Amygdala (tissue), 56 donors: ENCODE data around the gene NKD2.

Source experiments
- DNase-seq, 56 donors: peaks; one replicate each; lab custom pipeline; 2025; lab: John Stamatoyannopoulos, UW

Gene NKD2

DNA sequence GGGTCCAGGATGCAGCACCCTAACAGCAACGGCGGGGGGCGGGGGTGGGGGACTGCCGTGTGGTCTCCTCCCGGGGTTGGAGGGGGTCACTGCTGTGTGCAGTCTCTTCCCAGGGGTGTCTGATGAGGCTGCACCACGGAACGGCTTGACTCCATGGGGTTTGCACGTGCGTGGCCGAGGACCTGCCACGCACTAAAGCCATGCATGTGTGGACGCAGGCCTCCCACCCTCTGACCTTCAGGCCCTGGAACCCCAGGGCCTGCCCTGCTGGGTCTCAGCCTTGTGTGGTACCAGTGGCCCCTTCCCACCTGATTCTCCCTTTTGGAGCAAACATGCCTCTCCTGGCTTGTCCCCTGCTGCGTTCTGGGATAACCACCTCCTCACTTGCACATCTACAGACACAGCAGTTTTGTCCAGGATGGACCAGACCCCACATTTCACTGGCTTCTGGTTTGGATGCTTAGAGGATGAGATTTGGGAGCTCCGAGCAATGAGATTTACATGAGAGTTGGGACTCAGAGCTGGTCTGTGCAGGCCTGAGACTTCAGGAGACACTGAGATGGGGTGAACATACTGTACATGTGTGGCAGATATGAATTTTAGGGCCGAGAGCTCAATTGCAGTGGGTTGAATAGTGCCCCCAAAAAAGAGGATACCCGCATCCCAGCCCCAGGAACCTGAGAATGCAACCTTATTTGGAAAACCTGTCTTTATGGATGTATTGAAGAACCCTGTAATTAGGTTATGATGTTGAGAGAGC, 57.5 kb downstream of the NKD2 start:
- no peak for DNase-seq

DNA sequence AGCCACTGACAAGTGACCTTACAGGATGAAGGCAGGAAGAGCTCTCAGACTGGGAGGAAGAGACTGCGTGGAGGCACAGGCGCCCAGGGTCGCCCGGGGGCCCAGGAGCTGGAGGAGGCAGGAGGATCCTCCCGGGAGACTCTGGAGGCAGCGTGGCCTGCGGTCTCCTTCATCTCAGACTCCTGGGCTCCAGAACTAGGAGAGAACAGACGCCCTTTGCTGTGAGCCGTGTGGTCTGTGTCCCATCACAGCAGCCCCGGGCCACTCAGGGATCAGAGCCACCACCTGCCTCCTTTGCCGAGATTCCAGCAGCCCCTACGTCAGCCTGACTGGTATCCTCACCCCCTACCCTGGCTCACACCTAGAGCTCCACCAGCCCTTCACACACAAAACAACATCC, 58.1 kb downstream of the NKD2 start:
- no peak for DNase-seq

DNA sequence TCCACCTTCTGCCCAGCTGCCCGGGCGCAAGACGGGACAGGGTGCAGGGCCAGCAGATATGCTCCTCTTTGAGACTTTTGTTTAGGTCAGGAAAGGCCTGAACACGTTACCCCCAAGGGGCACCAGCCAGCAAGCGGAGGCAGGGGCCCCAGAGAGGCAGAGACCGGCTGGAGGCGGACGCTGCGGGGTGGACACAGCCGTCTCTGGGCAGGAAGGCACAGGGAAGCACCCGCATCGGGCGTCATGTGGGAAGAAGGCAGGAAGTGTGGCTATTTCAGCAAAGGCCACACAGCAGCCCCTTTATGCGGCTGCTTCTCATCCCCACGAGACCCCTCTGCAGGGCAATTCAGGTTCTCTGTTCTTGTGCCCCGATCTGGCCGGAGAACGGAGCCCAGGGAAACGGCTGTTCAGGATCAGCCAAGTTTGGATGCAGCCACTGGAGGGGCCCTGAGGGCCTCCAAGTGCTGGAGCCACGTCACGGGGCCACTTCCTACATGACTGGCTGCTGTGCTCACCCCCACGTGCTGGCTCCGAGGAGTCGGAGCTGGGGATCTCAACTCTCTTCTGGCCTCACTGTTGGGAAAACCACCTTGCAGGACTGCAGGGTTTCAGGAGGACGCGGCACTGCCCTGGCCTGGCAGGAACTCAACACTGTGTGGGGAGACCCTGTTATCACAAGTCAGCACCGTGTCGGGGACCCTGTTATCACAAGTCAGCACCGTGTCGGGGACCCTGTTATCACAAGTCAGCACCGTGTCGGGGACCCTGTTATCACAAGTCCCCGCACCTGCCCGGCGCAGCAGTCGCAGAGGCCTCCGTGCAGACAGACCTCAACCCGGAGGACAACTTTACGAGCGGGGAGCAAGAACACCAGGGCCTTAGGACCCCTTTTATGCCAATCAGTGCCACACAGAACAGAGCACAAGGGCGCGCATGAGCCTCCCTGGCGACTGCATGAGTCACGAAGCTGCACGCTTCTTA, 58.8 kb downstream of the NKD2 start:
- DNase-seq = no peak

DNA sequence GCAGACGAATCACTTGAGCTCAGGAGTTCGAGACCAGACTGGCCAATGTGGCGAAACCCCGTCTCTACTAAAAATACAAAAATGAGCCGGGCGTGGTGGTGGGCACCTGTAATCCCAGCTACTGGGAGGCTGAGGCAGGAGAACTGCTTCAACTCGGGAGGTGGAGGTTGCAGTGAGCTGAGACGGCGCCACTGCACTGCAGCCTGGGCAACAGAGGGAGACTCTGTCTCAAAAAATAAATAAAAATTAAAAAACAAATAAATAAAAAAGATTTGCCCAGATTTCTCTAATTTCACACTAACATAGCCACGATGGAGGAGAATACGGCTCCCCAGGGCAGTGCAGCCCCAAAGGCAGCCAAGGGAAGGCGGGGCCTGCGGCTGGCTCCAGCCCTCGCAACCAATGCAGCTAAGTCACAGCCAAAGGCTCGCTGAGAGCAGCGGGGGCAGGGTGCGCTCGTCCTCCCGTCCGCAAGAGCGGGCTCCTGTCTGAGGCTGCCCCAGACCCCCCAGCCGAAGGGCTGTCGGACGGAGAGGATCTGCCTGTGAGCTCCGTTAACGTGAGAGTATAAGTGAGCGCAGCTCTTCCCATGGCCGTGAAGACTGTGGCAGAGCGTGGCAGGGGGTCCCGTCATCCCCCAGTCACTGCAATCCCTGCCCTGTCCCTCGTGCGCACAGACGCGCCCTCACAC, 59.7 kb downstream of the NKD2 start:
- no peak for DNase-seq

DNA sequence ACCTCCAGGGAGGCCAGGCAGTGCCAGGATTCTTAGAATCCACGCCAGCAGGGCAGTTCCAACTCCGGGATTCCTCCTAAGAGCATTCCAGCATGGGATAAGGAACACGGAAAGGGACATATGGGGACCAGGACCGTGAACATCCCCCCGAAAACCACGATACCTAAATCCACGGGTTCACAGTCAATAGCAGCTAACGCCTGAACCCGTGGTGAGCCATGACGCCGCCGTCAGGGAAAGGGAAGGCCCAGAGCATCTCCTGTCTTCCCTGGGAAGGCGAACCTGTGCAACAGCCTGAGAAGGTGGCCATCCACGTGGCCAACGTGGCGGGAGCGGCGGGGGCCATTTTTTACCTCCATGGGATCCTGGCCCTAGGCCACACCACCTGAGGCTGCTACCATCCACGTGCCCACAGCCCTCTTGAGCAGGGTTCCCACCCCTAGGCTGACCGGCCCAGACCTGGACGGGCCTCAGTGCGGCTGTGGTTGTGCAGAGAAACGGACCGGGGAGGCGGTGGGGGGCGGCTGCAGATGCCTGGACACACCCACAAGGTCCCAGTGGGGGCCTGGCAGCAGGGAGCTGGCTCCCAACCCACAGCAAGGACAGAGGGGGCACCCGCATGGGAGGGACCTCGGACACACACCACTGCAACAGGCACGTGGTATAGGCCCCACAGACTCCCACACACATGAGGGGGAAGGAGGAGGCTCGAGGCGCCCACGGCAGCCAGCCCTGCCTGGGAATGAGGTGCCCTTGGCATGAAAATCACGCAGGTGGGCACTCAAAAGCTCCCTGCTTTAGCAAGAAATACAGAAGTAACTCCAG, 60.5 kb downstream of the NKD2 start:
- DNase-seq = no peak

DNA sequence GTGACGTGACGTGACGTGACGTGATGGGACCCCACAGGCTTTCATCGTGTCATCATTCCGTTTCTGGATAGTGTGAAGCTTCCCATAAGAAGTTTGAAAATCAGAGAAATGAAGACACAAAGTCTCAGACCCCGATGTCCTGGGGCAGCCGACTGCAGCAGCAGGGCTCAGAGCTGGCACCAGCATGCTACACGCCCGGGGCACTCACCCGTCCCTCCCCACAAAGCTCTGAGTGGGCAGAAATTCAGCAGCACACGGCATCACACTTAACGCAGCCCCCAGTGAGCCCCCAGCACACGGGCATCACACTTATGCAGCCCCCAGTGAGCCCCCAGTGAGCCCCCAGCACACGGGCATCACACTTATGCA, 61.1 kb downstream of the NKD2 start:
- no peak for DNase-seq

DNA sequence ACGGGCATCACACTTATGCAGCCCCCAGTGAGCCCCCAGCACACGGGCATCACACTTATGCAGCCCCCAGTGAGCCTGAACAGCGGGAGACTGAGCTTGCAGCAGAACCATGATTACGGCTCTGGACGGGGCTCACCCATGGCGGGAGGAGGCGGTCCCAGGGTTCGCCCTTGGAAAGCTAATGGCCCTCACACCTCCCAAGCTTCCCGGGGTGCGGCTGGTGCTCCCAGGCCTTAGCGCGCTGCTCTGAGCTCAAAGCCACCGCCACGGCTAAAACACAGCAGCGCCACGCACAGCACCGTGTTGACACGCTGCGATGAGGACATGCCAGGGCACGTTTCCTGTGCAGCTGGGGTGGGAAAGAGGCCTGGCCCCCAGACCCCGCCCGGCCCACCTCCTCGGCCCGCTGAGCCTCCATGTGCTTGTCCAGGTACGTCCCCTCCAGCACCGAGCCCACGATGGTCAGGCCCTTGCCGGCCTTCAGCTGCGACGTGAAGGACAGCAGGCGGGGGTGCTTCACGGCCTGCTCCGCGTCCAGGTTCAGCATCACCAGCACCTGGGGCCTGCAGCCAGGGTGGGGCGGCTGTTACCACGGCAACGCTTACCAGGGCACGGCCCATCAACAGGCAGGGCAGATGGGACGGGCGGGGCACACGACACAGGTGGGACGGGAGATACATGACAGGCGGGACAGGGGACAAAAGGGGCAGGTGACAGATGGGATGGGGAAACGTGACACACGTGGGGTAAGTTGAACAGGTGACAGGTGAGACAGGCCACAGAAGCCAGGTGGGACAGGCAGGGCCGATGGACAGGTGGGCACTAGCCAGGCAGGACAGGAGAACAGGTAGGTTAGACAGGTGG, 64.9 kb downstream of the NKD2 start:
- DNase-seq = no peak

DNA sequence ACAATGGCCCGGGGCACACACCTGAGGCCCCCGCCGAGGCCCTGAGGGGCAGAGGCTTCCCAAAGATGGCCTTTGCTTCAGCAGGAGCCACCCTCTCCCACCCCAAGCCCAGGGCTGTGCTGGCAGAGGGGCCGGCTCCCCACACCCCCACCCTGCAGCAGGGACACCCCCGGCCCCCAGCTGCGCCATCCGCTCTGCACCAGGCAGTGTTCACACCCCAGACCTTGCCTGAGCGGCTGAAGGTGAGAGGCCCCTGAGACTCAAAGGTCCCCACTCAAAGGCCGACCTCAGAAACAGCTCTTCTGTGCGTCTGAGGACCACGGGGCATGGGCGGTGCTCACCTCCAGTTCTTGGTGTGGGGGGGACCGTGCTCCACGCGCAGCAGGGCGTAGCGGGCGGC, 65.6 kb downstream of the NKD2 start:
- DNase-seq = no peak

DNA sequence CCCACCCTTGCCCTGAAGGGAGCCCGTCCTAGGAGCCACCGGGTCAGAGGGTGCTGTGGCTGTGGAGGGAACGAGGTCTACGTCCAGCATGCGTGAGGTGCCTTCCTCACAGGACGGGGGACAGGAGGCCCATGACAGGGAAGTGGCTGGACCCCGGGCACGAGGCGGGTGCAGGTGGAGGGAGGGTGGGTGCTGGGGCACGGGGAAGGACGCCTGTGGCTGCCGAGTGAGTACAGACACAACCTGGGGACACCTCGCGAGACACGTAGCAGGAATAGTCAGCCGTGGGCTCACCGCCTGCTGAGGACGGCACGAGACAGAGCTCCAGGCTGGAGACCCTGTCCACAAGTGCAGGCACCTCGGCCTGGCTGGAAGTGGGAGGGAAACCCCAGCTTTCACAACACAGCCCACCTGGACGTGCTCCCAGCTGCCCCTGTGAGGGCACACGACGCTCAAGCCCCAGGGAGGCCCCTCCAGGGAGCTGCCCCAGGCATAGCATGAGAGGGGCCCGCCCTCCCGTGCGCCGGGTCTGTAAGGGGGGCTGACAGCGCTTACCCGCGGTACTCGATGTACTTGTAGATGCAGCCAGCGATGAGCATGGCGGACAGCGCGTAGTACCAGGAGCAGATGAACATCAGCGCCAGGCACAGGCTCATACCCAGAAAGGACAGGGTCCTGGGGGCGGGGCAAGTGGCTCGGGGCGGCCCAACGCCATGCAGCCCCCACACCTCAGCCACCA, 66.4 kb downstream of the NKD2 start:
- no peak for DNase-seq

DNA sequence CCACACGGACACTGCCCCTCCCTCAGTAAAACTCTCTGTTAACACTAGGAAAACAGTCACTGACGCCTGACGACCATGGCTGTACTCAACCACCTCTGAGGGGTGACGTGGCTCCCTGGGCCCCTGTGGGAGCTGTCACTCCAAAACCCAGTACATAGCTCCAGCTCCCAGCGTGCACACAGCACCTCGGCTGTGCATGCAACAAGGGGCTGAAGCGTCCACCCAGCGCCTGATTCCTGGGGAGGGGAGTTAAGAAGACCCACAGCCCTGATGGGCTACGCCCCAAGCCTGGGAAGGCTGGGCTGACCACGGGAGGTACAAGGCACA, 66.9 kb downstream of the NKD2 start:
- DNase-seq = no peak

DNA sequence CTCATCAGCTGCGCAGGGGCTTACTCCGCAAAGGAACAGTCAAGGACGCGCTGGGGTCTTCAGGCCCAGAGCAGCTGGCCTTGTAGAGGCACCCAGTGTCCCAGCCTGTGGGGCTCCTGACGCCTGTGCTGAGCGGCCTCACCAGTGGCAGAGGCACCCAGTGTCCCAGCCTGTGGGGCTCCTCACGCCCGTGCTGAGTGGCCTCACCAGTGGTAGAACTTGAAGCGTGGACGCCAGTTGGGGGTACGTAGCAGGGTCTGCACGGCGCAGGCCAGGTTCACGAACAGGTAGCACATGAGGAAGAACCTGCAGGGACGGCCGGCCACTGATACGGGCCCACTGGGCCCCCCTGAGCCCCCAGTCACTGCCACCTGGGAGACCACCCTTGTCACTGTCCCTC, 67.3 kb downstream of the NKD2 start:
- DNase-seq = peak in 1 of 56 donors; percentile 54

DNA sequence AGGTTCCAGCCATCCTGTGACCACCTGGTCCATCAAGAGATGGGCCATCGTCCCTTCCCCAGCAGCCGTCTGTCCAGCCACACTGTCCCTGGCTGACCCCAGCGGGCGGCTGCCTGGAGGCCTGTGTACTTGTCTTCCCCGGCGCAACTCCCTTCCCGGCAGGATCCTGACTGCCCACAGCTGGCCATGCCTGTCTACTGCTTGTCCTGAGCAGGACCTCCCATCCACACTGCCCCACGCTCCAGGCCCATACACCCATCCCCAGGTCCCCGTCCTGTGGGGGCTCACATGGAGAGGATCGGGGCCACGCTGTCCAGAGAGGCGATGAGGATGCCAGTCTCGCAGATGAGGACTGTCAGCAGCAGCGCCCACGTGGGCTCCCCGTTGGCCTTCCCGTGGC, 67.8 kb downstream of the NKD2 start:
- no peak for DNase-seq

DNA sequence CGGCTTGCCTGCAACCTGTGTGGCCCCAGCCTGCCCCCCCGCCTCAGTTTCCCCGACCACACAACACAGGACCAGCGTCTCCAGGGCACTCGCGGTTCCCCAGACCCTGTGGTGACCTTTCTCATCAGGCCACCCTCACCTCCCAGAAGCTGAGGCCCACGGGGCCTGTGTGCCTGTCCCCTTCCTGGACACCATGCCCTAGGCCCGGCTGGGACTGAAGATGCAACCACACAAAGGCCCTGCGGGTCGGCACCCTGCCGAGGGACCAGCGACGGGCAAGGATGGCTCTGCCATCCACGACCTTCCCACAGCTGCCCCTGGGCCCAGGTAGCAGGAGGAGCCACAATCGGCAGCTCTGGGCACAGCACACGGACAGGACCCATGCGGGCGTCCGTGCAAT, 68.4 kb downstream of the NKD2 start:
- no peak for DNase-seq

DNA sequence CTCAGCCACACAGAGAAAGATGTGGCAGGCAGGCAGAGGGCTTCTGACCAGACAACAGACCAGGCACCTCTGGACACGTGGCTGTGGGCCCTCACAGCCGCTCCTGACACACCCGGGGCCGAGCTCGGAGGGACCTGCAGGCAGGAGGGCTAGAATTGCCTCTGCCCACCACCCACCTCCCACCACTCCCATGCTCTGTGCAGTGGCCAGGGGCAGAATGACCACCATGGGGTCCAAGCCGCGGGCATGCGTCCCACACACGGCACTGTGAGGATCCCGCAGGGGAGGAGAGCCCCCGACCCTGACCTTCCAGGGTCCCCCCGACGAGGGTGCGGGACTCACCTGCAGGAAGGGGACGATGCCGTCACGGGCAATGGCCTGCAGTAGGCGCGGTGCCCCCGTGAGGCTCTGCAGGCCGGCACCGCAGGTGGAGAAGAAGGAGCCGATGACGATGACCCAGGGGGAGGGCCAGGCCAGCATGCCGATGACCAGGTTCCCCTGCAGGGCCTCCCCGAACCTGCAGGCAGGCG, 69.0 kb downstream of the NKD2 start:
- DNase-seq = no peak

DNA sequence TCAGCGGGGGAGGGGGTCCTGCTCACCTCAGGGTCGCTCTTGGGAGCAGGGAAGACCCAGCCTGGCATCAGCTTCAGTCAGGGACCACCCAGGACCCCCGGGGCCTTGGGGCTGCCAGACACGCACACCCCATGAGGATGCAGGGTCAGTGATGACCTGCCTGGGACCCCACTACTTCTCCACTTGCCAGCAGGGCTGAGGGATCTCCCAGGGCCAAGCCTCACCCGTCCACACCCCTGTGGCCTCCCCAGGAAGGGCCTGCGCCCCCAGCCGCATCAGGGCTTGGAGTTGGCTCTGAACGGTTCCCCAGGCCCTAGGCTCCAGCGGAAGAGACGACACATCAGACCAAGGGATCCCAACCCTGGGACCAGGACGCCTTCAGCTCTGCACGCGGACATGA, 69.6 kb downstream of the NKD2 start:
- no peak for DNase-seq

DNA sequence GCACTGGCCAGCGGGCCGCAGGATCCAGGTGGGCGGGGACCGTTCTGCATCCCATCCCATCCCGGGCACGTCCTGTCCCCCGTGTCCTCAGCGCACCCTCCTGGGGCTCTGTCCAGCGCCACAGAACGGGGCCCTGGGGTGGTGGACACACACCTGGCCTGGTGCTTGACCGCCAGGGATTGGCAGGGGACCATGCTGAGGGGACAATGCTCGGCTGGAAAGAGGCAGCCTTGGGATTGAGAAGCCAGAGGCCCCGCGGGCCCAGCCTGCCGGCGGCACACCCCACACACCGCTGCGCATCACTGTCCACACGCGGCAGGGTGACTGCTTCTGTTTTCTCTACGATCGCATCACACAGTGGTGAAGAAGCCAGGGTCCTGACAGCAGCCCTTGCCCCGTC, 70.2 kb downstream of the NKD2 start:
- DNase-seq = no peak

DNA sequence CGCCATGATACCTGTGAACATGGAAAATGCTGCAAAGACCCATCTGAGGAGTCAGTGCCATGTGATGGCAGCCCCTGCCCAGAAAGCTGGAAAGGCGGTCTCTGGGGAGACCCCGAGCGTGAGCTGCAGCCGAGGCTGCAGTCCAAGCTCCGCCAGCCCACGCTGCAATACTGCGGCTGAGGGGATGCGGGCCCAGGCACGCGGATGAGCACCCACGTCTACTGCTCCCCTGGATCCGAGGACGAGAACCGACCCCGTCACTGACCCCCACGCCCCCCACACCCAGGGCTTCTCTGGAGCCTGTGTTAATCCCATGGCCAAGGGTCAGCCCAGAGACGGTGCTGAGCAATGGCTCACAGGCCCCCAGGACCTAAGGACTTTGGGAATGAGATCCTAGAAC, 70.9 kb downstream of the NKD2 start:
- no peak for DNase-seq

DNA sequence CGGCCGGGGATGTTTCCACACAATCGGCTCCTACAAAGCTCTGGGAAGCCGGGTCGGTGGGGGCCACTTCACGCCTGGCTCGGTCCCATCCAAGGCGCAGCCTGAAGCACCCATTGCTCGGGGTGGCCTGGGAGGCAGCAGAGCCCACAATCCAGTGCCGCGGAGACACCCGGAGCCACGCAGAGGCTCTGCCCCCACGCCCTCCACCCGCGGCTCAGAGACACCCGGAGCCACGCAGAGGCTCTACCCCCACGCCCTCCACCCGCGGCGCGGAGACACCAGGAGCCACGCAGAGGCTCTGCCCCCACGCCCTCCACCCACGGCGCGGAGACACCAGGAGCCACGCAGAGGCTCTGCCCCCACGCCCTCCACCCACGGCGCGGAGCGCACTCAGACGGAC, 71.4 kb downstream of the NKD2 start:
- no peak for DNase-seq

DNA sequence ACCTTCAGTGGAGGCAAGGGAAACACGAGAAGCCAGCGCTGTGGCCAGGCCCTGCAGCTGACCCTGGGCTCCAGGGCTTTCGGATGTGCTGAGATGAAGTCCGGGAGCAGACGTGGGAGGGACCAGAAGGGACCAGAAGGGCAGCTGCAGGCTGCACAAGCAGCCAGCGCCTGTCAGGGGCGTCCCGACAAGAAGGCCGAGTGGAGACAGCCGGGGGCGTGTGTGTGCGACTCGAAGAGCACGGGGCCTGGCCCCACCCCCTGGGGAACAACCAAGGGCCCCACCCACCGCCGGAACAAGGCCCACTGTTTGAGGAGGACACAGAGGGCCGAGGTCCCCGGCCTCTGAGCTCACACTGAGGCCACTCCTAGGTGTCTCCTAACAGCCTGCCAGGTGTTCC, 71.8 kb downstream of the NKD2 start:
- no peak for DNase-seq
